ENCODE results near the gene ADARB1. TPM values are rescaled to one million over a fixed set of nuclear protein-coding genes. Genes with fewer than 3 reads are reported as not detected.
A peak's percentile ranks its signal among the peaks of the same experiment; 100 is the strongest.

The ADARB1 gene
- total and polyA plus RNA-seq, 9 of the 15 experiments (the other 6 are each of a cell fraction or from before 2014, with no cell fraction given), result 6.7 to 16.0 (median 8.3) TPM

DNA sequence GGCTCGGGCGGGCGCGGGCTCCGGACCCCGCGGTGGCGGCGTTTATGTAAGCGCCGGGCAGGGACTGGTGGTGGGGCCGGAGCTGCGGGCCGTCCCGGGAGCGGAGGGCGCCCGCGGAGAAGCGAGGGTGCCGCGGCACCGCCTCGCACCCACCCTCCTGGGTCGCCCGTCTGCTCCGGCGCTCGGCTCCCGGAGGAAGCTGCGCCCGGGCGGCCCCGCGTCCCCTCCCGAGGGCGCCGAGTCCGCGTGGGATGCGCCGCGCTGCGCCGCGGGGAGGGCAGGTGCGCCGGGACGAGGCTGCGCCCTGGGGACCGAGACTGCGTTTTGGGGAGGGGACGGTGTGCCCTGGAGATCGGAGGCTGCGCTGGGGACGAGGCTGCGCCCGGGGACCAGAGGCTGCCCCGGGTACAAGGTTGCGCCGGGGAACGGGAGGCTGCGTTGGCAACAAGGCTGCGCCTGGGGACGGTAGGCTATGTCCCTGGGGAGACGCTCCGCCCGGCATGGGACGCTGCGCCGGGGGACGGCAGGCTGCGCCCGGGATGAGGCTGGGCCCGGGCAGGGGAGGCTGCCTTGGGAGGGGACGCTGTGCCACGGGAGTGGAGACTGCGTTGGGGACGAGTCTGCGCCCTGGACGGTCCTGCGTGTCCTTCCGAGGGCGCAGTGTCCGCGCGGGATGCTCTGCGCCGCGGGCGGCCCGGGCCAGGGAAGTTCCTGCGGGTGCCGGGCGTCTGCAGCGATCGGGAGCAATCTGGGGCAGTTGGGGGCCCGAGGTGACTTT is 627 bp downstream of the ADARB1 start (continued):
- TF ChIP-seq, protein P1, sequence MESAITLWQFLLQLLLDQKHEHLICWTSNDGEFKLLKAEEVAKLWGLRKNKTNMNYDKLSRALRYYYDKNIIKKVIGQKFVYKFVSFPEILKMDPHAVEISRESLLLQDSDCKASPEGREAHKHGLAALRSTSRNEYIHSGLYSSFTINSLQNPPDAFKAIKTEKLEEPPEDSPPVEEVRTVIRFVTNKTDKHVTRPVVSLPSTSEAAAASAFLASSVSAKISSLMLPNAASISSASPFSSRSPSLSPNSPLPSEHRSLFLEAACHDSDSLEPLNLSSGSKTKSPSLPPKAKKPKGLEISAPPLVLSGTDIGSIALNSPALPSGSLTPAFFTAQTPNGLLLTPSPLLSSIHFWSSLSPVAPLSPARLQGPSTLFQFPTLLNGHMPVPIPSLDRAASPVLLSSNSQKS (CRISPR knock-in tag; IDR thresholded peaks at IDR 0.05), result no peak
- TF ChIP-seq GATAD2B (IDR thresholded peaks at IDR 0.05; ENCODE audit: borderline replicate concordance), result peak; percentile 61; the same call in 1 of the 2 replicates
- TF ChIP-seq, protein P2, sequence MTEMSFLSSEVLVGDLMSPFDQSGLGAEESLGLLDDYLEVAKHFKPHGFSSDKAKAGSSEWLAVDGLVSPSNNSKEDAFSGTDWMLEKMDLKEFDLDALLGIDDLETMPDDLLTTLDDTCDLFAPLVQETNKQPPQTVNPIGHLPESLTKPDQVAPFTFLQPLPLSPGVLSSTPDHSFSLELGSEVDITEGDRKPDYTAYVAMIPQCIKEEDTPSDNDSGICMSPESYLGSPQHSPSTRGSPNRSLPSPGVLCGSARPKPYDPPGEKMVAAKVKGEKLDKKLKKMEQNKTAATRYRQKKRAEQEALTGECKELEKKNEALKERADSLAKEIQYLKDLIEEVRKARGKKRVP (CRISPR knock-in tag; IDR thresholded peaks at IDR 0.05), result 0 out of 2 replicates have a peak, but pooled peaks have one; percentile 34

DNA sequence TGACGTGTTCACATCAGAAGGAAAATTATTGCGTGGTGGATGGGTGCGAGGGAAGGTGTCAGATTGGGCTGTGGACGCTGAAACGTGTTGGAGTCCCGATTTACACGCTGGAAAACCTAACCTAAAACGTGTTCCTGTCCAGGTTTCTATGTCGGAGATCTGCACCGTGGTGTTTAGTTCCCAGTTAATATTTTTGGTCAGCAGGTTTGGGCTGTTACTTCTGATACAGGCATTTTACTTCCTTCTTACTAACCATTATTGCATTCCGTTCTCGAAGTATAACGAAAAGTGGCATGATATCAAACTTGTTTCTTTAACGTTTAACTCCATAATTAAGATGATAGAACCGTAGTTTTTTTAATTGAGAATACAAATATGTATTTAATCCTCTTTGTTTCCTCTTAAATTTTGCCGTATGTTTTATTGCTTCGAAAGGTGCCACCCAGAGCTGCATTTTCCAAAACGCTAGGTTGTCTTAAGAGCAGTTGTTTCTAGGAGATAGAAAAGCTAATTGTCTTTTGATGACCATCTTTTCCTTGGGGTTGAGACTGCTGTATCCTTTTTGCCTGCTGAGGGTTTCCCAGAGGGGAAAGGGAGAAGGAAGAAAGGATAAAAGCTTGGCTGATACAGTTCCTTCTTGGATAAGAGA is 1.3 kb downstream of the ADARB1 start:
- peaks cover 34% of the 10 kb centered on the region in 2 experiments for H3K4me1 ChIP-seq (replicated peaks in 1 of 2; ENCODE audit: control insufficient read depth in 2 of 2, insufficient read depth in 2 of 2, low read length in 2 of 2)
- ChIA-PET POLR2A (interaction anchor here (2.0 to 2.1 kb wide), 2 partner anchors 12 to 15 kb away, joined by 6 to 9 read pairs; no protein-coding TSS in a partner anchor), CTCF (ENCODE audit: low intra/inter-chr PET ratio) (interaction anchor here (0.7 kb wide), 1 partner anchor 63 kb away, joined by 4 read pairs; no protein-coding TSS in a partner anchor)
- no peak for ATAC-seq
- H3K27me3 ChIP-seq (ENCODE audit: control insufficient read depth in 2 of 2, insufficient read depth in 2 of 2, low read length in 2 of 2), result no peaks in the 10 kb centered on the region
- in situ Hi-C loops (cut with MboI) (no loop called here), intact Hi-C loops (cut with micrococcal nuclease) (loop anchor here (2.0 kb wide), 1 partner anchor 61 kb away; no protein-coding TSS in a partner anchor)
- H3K4me2 ChIP-seq (ENCODE audit: insufficient read depth, low read length), result peak overlapping the region; percentile 72
- H3K9ac ChIP-seq (ENCODE audit: insufficient read depth in 1 of 2, low read depth in 2 of 2, low read length in 2 of 2), result peak overlapping the region; percentile 12 to 86; a peak in 2 of 4 replicates
- DNase-seq (ENCODE audit: extremely low read depth in 1 of 4, low spot score in 3 of 4), result no peak
- no peaks in the 10 kb centered on the region for H3K79me2 ChIP-seq (ENCODE audit: control insufficient read depth, insufficient read depth, low read length)
- WGBS (ENCODE audit: insufficient coverage, low coverage, missing lambda C conversion rate), result 19% methylated on average over 18 of the region's 18 CpGs
- no TSS peak for BruUV-seq (replicated peaks)
- peak overlapping the region; percentile 44; the same call in 1 of the 2 replicates for H2AFZ ChIP-seq (ENCODE audit: low read depth, low read length)
- H3K36me3 ChIP-seq (ENCODE audit: control insufficient read depth, insufficient read depth, low read length), result no peaks in the 10 kb centered on the region
- peaks cover 24% of the 10 kb centered on the region for H4K20me1 ChIP-seq (replicated peaks; ENCODE audit: control insufficient read depth, insufficient read depth, low read length)
- H3K4me3 ChIP-seq, result peak overlapping the region; percentile 44
- no peaks in the 10 kb centered on the region for H3K9me1 ChIP-seq (ENCODE audit: control insufficient read depth, insufficient read depth, low read length)
- no peak overlapping the region for H3K27ac ChIP-seq (ENCODE audit: extremely low read depth, low read depth, low read length)
- no peaks in the 10 kb centered on the region for H3K9me3 ChIP-seq (replicated peaks; ENCODE audit: control insufficient read depth, insufficient read depth, low read depth, low read length)
- peak; percentile 23 for FAIRE-seq
- TF ChIP-seq FOSL1 (tag; conservative IDR thresholded peaks at IDR 0.05), result 0 out of 2 replicates have a peak, but pooled peaks have one; percentile 0
- no peak for TF ChIP-seq GABPA (tag; conservative IDR thresholded peaks at IDR 0.05; ENCODE audit: low read depth)
- TF ChIP-seq, protein P3, sequence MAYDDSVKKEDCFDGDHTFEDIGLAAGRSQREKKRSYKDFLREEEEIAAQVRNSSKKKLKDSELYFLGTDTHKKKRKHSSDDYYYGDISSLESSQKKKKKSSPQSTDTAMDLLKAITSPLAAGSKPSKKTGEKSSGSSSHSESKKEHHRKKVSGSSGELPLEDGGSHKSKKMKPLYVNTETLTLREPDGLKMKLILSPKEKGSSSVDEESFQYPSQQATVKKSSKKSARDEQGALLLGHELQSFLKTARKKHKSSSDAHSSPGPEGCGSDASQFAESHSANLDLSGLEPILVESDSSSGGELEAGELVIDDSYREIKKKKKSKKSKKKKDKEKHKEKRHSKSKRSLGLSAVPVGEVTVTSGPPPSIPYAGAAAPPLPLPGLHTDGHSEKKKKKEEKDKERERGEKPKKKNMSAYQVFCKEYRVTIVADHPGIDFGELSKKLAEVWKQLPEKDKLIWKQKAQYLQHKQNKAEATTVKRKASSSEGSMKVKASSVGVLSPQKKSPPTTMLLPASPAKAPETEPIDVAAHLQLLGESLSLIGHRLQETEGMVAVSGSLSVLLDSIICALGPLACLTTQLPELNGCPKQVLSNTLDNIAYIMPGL (CRISPR knock-in tag; IDR thresholded peaks at IDR 0.05), result no peak
- TF ChIP-seq, protein P4, sequence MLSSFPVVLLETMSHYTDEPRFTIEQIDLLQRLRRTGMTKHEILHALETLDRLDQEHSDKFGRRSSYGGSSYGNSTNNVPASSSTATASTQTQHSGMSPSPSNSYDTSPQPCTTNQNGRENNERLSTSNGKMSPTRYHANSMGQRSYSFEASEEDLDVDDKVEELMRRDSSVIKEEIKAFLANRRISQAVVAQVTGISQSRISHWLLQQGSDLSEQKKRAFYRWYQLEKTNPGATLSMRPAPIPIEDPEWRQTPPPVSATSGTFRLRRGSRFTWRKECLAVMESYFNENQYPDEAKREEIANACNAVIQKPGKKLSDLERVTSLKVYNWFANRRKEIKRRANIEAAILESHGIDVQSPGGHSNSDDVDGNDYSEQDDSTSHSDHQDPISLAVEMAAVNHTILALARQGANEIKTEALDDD (IDR thresholded peaks at IDR 0.05), result 0 out of 2 replicates have a peak, but pooled peaks have one; percentile 25
- TF ChIP-seq RNF2 (IDR thresholded peaks at IDR 0.05), result 0 out of 2 replicates have a peak, but pooled peaks have one; percentile 7
- no peak for TF ChIP-seq ZBTB8A (IDR thresholded peaks at IDR 0.05; ENCODE audit: partially characterized antibody)
- no peak for TF ChIP-seq EP400 (IDR thresholded peaks at IDR 0.05)
- TF ChIP-seq, protein P5, sequence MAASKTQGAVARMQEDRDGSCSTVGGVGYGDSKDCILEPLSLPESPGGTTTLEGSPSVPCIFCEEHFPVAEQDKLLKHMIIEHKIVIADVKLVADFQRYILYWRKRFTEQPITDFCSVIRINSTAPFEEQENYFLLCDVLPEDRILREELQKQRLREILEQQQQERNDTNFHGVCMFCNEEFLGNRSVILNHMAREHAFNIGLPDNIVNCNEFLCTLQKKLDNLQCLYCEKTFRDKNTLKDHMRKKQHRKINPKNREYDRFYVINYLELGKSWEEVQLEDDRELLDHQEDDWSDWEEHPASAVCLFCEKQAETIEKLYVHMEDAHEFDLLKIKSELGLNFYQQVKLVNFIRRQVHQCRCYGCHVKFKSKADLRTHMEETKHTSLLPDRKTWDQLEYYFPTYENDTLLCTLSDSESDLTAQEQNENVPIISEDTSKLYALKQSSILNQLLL (CRISPR knock-in tag; IDR thresholded peaks at IDR 0.05; ENCODE audit: borderline replicate concordance), result no peak
- no peak for TF ChIP-seq ZNF140 (CRISPR knock-in tag; IDR thresholded peaks at IDR 0.05)

All from K562 (cell line).